Hair follicle dermal papilla cell (primary cell): ENCODE data around the gene PPIF. TPM values are rescaled to one million over a fixed set of nuclear protein-coding genes. Genes with fewer than 3 reads are reported as not detected.

ENCODE experiments used
- total RNA-seq: library from RNA; depleted of rRNA; stranded (reverse); fragments of >200 nt; gene quantifications from 2 replicates; pipeline ENCODE4 v1.2.3, GENCODE V29; 2012

Gene PPIF
- 46.8 and 60.4 TPM in 2 replicates for total RNA-seq

DNA sequence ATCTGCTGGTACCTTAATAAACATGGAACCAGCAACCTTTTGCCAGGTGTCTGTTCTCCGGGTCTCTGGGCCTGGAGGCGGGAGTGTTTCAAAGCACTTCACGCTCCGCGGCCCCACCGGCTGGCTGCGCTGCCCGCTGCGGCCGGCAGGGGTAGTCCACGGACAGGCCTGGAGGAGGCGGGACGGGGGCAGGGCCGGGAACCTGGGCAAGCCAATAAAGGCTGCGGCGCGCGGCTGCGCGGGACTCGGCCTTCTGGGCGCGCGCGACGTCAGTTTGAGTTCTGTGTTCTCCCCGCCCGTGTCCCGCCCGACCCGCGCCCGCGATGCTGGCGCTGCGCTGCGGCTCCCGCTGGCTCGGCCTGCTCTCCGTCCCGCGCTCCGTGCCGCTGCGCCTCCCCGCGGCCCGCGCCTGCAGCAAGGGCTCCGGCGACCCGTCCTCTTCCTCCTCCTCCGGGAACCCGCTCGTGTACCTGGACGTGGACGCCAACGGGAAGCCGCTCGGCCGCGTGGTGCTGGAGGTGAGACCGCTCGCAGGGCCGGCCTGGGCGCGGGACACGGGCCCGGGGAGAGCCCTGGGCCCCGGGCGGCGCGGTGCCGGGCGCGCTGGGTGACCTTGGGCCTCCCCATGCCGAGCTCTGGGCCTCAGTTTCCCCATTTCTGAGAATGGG is at the start of gene PPIF:
TSS of gene PPIF (plus strand) at position 244 of the 668 bp plus-strand sequence. CDS start at position 324, 80 bp downstream.

Other genes starting within 250 kb of the PPIF start
- gene ZCCHC24, start 98.2 kb downstream of the PPIF start, total RNA-seq, result 101 and 106 TPM in 2 replicates
- gene EIF5AL1, start 165.1 kb downstream of the PPIF start, total RNA-seq, result 0.36 and 0.49 TPM in 2 replicates
- gene SFTPA2, start 212.9 kb downstream of the PPIF start, total RNA-seq, result not detected in 2 replicates